ENCODE data around the gene PCDH1.

The PCDH1 gene

DNA sequence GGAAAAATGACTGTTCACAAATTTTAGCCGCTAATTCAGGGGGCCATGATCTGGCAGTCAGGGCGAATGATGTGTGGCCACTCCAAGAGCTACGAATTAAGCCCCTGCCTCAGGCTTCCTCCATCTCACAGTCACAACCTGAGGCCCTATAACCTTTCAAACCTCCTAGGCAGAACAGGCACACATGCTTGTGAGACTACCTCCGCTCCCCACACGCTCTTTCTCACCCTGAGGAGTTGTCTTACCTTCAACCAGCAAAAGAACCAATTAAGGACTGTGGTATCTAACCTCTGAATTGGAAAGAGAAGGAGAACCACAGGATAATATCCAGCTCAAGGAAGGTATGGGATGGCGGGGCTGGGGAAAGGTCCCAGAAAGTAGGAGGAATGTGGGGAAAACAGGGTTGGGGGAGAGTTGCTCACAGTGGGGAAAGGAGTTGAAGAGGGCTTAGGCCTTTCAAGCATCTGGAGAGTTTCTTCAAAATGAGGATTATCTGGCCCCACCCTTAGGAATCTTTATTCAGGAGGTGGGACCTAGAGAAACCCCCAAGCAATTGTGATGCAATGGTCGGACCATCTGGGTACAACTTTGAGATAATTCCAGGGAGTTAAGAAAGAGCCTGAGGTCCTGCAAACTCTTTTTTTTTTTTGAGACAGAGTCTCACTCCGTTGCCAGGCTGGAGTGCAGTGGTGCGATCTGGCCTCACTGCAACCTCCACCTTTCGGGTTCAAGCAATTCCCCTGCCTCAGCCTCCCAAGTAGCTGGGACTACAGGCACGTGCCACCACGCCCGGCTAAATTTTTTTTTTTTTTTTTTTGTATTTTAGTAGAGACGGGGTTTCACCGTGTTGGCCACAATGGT lies 5.5 kb downstream of the PCDH1 start:
- no peak for DNase-seq

DNA sequence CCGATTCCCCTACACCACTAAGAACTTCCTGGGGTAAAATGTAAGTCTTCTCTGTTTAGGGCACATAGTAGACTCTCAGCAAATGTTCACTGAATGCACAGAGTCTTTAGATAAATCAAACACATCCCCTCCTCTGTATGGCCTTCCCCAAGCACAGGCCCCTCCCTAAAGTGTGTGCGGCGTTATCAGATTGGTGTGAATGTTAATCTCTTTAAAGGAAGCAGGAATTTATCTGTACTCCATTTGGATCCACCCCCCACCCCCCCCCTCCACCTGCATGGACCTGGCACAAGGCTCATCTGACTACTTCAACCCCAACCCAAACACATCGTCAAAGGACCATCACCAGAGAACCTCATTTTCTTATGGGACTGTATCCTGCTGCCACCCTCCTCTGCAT lies 6.3 kb downstream of the PCDH1 start:
- DNase-seq = no peak

DNA sequence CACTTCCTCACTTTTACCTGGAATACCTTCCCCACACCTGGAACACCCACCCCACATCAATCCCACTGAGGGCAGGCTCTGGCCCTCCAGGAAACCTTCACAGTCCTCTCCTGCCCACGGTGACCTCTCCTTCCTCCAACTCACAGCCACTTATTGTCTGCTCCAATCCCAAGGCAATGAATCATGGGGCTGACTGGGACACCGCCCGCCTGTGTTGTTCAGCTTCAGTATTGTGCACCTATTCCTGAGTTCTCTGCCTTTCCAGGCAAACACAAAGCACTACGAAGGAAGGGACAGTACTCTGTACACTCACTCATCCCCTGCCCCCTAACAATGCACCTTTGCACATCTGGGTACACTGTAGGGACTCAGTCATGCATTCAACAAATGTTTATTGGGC lies 7.3 kb downstream of the PCDH1 start:
- no peak for DNase-seq

DNA sequence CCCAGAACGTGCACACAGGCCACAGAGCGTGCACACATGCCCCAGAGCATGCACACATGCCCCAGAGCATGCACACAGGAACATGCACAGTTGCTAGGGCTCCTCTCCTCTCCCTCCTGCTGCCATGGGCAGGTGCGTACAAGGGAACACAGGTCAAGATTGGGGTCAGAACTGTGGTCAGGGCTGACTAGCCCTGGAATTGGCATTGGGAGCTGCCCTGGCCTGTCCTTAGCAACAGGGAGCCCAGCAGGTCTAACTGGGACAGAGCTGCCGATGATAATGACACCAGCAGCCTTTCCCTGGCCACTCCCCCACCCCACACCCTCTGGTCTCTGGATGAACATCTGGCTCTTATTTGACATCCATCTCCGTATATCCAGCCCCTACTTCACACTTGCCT lies 8.0 kb downstream of the PCDH1 start:
- DNase-seq = no peak

DNA sequence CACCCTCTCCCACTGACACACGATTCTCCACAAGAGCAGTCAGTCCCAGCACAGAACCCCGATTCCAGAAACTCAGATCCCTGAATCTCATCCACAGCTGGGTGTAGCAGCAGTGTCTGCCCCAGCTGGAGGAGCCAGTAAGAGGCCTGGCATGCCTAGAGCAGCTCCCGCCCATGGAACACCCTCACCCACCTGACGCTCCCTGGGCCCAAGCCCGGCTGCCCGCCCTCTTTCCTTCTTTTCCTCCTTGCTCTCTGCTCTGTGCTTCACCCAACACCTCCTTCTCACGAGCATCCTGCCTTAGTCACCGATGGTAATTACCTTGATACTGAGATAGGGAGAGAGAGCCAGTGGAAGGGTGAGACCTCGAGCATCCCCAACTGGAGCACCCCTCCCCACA lies 8.7 kb downstream of the PCDH1 start:
- DNase-seq = no peak

DNA sequence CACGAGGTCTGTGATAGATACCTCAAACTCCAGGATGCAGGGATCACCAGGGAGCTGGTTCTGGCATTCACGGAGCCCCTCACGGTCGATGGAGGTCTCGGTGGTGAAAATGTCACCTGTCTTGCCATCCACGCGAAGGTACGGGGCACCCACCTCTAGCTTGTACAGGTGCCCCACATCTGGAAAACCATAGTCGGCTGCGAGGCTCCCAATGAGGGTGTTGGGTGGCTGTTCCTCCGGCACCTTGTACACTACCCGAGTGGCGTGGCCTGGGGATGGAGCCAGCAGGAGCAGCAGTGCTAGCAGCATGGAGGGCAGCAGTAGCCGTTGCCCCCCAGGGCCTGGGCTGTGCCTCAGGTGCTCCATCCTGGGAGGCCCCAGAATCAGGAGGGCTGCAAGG lies 9.2 kb downstream of the PCDH1 start:
- no peak for DNase-seq

DNA sequence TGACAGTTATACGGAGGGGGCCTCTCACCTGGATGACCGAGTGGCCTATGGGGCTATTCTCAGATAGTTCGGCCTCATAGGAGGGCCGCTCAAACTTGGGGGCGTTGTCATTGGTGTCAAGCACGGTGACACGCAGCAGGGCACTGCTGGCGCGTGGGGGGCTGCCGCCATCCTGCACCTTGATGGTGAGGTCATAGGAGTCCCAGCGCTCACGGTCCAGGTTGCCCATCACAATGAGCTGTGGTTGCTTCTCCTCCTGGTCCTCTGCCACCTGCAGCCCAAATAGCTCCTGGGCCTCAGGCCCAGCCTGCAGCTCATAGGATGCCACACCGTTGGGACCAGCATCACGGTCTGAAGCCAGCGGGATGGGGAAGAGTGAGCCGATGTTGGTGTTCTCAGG lies 9.7 kb downstream of the PCDH1 start:
- DNase-seq = no peak

DNA sequence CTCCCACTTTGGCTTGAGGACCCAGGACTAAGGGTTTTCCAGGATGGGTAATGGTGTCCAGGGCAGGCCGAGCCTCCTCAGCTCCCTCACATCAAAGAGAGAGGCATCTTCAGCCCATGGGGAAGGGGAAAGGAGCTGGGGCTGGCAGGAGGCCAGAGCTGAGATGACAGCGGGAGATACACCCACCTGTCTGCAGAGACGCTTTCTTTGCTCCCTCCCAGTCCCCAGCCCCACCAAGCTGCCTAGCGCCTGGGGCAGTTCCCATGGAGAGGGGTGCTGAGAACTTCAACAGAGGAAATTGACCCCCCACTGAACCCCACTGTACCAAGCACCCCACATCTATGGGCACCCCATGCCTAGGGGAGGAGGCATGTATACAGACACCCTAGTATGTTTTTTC lies 10.6 kb downstream of the PCDH1 start:
- no peak for DNase-seq

DNA sequence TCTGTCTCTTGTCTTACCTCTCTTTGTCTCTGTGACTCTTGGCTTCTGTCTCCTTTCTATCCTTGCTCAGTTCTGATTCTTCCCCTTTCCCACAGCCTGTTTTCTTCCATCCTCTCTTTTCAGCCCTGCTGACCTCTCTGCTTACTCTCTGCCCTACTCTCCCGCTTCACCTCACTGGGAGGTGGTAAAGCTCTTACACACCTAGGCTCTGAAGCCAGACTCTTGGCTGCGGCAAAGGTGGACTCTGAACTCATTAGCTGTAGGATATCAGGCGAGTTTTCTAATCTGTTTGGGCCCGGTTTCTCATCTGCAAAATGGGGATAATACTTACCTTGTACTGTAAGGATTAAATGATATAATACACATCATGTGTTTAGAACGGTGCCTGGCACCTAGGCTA lies 11.1 kb downstream of the PCDH1 start:
- DNase-seq = no peak

DNA sequence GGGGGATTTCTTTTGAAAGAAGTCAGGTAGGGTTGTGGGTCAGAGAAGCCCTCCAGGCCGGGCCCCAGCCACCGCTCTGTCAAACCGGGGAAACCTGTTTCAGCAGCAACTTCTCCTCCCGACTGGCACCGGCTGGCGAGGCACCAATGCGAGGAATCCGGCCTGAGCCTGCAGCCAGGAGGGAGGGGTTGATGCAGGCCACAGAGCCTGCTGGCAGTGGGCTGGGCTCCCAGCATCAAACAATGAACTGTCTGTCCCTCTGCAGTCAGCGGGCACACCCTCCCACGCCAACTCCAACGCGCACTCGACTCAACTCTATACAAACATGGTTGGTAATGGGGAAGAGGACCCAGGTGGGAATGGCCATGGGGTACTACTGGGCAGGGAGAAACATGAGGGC lies 12.1 kb downstream of the PCDH1 start:
- DNase-seq = no peak

DNA sequence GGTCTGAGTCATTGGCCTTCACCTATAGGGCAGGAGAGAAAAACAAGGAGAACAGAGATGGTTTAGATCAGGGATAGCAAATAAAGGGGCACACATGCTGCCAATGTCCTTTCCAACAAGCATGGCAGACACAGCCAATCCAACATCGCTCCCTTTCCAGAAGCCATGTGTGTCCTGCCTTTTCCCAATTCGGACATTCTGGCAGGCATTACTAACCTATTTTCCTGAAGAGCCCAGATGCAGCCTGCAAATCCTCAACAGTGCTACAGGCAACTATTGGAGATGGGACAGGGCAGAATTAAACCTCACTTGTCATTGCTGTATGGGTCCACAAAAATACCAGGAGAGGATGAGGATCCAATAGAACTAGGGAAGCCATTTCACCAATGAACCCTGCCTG lies 12.8 kb downstream of the PCDH1 start:
- no peak for DNase-seq

DNA sequence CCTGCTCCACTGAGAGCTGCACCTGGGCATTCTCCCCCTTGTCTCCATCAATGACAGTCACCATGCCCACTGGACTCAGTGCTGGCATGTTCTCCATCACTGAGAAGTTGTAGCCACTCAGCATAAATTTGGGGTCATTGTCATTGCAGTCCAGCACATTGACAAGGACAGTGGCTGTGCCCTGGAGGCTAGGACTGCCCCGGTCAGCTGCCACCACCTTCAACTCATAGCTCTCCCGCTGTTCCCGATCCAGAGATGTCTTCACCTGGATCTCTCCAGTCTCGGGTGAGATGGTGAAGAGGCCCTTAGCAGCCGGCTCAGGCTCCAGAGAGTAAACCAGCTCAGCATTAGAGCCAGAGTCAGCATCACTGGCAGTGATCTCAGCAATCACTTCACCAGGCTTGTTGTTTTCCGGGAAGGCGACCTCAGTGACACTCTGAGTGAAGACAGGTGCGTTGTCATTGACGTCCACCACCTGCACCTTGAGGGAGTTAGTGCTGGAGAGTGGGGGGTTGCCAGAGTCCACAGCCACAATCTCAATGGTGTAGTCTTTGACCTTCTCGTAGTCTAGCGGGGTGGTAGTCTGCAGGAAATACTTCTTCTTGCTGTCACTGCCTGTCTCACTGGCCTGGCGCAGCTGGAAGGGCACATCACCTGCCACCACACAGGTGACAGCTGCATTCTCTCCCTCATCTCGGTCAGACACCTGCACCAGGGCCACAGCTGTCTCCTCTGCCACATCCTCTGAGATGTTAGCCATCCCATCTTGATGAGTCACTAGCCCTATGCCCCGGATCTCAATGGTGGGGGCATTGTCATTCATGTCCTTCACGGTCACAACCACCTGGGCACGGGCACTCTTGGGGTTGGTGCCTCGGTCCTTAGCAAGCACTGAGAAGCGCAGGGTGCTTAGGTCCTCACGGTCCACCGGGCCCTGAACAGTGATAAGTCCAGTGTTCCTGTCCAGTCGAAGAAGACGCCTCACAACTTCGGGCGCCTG lies 13.5 kb downstream of the PCDH1 start:
- no peak for DNase-seq

DNA sequence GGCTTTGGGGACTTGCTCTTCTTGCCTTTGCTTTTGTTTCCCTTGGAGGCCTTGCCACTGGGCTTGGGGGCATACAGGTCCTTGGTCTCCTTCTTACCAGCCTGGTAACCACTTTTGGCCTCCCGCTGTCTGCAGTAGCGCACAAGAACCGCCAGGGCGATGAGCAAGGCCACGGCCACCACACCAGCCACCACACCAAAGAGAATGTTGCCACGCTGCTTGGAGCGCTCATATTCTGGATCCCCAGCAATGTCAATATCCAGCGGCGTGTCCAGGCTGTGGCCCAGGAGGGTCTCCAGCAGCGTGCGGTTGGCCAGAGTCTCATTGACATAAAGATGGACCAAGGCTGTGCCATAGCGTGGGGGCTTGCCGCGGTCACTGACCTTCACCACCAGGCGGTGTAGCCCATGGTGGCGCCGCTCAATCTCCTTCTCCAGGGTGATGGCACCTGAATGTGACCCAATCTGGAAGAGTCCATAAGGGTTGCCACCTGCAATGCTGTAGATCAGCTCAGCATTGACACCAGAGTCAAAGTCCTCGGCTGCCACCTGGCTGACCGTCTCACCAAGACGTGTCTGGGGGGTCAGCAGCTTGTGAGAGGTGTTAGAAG lies 14.5 kb downstream of the PCDH1 start:
- no peak for DNase-seq

DNA sequence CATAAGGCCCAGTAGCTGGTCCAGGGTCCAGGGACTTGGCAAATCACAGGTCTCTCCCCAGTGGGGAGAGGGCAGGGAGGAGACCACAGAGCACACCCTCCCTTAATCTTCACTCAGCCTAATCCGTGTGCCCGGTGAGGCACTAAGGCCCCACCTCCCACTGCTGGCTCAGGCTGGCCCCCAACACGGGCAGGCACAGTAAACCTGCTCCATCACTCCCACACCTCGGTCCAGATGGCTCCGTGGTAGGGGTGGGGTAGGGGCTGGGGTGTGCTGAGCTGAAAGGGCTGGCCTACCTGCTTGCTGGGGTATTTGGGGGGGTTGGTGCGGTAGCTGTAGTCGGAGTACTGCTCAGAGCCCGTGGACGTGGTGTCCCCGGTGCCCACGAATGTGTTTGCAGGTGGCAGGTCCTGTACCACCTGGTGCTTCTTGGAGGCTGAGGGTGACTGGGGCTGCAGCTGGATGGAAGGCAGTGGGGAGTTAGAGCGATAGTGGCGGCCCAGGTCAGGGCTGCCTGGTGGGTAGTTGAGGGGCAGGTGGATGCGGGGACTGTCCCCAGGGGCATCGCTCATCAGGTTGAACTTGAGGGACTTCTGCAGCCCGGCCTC lies 15.2 kb downstream of the PCDH1 start:
- no peak for DNase-seq

DNA sequence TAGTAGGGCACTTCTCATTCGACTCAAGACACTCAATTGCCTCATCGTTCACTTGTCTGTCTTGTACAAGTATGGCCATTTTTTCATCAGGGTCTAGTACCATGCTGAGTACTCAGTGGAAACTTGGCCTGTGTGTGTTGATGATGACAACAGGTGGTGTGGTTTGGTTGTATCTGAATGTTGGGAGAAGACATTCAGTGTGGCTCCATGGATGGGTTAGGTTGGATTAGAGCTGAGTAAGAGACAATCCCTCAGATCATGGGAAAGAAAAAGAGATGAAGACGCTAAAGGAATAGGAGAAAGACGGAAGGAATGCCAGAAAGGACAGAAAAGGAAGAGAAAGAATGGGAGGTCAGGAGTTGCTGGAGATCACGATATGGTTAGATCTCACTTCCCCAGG lies 17.0 kb downstream of the PCDH1 start:
- no peak for DNase-seq

DNA sequence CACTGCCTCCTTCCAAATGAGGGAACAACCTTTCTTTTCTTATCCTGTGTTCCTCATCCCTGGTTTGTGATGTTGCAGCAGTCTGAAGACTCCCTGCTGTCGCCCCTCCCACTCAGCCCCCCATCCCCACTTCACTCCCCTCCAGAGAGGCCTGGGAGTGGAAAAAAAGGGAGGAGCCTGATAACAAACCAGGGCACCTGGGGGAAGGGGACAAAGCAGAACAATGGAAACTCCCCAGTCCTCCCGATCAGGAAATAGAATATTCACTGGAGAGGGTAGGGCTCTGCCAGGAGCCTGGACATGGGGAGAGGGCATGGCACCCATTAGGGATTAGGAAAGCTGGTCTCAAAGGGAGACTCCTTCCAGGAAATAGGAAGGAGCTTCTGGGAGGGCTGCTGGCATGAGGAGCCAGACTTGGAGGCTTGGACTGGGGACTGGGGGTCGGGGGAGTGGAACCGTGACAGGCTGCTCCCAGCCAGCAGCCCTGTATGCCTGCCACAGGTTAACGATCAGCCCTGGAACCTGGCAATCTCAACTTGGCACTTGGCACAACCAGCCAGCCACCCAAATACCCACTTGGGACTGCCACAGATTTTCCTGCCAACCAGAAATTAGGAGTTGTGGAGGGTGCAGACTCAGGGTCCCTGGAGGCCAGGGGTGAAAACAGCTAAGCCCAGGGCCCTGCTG lies 20.0 kb downstream of the PCDH1 start:
- no peak for DNase-seq

DNA sequence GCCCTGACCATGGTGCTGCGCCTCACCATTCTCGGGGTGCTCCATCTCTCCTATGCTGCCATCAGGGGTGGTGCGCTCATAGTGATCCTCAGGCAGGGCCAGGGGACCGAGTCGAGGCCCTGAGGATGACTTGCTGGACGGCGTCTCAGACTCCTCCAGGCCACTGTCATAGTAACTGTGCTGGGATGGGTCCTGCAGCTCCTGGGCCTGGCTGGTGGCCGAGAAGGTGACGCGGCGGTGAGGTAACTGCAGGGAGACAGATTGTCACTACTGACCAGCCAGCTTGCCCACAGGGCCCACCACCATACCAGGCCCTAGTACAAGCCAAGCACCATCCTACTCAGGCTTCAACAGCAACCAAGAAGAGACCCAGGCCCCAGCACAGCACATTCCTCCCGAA lies 21.0 kb downstream of the PCDH1 start:
- no peak for DNase-seq

DNA sequence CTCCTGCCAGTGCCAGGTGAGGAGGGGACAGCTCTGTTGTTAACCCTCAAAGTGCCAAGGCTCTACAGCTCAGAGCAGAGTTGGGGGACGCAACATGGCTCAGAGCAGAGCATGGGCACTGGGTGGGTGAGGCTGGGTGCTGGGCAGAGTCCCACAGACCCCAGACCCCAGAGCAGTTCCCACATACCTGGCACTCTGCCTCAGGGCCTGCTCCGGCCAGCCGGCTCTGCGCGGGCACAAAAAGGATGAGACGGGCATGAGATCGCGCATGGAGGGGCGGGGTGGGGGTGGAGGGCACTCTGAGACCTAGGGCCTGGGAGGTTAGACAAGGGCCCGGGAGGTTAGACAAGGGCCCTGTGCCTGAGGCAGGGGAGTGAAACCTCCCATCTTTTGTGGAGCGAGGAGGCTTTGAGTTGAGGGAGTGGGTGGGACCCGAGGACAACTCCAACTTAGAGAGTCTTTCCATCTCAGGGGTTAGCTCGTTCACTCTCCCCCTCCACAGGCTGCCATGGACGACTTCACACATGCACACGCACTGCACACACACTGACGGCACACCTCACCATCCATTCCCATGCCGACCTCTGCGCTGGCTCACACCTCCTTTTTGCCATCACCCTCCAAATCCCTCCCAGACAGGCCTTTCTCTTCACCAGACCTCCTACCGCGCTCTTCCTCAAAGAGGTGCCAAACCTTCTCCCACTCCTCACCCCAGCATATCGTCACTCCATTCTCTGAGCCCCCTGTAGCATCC lies 22.0 kb downstream of the PCDH1 start:
- no peak for DNase-seq

DNA sequence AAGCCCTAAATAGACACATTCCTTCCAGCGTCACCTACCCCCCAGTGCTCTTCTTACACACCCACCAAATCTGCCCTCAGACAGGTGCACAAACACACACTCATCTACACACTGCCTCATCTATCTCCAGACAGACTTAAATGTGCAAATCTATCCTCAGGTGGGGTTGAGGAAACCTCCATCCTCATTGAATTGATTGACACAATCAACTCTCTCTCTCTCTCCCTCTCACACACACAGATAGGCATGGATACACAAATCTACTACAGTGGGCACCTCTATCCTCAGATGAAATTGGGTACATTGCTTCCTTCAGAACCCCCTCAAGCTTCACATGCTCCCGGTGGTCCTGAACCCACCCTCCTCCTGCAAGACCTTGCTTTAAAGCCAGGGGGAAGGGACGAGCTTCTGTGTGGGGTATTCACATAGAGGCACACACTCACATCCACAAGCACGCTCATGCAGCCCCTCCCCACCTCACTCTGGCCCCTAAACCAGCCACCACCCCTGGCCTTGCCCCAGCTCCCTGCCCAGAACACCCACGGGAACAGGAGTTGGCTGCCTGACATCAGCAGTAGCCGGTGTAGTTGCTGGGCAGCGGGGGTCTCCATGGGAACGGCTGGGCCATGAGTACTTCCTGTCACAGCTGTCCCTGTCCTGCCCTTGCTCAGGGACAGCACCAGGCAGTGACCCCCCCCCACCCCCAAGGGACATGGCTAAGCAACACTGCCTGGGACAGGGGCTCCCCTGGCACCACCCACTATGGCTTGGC lies 22.8 kb downstream of the PCDH1 start:
- no peak for DNase-seq

DNA sequence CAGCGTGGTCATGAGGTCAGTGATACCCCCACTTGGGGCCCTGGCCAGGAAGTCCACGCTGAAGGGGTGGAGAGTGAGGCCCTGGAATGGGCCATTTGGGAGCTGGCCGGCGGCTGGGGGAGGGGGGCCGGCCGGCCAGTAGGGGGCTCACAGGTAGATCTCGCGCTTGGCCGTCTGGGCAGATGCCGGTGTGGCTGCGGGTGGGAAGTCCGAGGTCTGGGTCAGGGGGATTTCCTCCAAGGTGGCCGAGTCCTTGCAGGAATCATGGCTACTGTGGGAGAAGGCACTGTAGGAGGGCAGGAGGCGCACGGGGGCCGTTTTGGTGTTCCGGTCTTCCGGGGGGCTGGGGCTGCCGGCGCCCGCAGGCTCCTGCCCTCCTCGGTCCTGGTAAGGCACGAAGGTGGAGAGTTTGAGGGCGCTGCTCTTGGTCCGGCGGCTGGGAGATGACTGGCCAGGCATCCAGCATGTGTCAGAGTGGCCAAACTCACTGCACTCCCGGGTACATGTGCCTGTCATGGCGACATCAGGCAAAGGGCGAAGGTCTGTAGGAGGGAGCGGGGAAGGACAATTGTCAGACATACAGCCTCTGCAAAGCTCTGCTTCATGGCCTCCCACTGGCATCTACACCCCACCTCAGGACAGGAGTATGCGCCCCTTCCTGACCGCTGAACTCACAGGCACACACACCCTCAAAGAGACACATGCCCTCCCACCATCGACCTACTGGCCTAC lies 24.1 kb downstream of the PCDH1 start:
- no peak for DNase-seq
